SK-N-DZ (cell line): ENCODE data around the gene RBFOX1. TPM values are rescaled to one million over a fixed set of nuclear protein-coding genes. Genes with fewer than 3 reads are reported as not detected.

Source experiments
- DNase-seq: peaks from one replicate; pipeline ENCODE4 v3.0.0-alpha.2; 2015; ENCODE audit warnings: low spot score
- polyA plus RNA-seq, 2 experiments: library from polyadenylated mRNA; depleted of rRNA; stranded (reverse); fragments of >200 nt; gene quantifications; 2 replicates each; pipeline ENCODE4 v1.2.3, GENCODE V29; 2014

The RBFOX1 gene
- 4.4 and 4.9 TPM in 2 replicates for polyA plus RNA-seq (2014; cell fraction: cytosol; rRNA removed)
- polyA plus RNA-seq (2014; cell fraction: nucleus; rRNA removed): 2.9 and 8.7 TPM in 2 replicates

DNA sequence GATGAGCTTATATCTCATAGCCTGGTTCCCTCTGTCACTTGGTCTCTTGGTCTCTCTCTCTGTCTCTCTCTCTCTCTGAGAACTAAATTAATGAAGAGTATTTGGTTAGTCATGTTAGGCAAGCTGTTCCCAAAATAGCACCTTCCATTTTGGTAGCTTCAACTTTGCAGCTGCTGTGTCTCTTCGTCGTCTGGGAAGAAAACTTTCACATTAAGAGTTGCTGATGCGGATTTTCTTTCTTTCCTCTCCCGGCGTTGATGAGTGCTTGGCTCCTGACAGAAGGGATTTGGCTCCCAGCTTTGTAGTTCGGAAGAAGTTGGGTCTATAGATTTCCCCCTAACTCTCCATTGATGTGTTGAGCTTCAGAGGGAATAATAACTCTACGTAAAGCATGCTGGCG is at the start of gene RBFOX1:
Gene RBFOX1 (plus strand): TSS at position 235 of the 400 bp plus-strand sequence.
- no peak for DNase-seq

DNA sequence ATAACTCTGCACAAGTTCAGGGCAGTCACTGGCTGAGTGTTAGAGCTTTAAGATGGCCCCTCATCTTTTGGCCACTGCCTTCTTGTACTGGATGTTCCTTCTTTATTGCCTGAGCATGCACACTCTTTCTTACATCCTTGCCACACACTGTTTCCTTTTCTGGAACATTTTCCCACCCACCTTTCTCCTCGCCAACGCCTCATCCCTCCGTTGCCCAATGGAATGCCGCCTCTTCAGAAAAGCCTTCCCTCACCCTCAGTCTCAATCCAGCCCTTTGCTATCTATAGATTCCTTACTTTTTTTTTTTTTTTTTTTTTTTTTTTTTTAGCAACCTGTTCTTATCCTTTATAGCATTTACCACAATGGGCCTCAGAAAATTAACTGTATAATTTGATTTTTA is 47.9 kb upstream of the RBFOX1 start:
- DNase-seq: no peak

DNA sequence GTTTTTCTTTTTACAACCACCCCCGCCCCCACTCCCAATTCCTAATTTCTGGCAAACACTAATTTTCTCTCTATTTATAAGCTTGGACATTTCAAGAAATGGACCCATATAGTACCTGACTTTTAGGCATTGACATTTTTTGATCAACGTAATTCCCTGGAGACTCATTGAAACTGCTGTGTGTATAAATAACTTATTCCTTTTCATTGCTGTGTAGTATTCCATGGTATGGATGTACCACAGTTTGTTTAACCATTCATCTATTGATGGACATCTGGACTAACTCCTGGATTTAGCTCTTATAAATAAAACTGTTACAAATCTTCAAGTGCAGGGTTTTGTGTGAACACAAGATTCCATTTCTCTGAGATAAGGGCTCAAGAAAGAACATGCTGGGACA is 47.1 kb upstream of the RBFOX1 start:
- DNase-seq: no peak

DNA sequence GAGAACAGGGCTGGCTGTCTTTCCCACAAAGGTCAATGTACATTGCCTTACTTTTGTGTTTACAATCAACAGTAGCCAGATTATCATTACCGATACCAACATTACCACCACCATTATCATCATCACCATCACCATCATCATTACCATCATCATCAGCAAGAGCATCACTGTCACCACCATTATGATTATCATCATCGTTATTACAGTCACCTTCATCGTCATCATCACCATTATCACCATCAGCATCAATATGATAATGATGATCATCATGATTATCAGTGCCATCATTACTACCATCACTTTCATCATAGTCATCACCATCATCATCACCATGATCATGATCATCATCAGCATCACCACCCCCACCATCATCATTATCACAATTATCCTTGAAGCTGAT is 43.3 kb upstream of the RBFOX1 start:
- DNase-seq: no peak

DNA sequence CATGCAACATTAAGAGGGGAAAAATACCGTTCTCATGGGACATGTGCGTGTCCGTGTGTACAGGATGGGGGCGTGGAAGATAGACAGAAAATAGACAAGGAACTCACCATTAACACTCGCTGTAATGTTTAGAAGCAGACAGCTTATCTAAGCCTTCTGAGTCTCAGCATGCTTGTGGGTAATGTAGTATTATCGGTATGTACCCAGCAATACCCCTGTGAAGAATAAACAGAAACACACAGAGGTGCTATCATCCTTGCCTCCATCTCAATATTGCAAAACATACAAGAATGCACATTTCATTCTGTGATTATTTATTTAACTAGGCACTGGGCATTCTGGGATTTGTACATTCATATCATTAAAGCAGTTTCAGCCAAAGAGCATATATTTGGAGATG is 42.0 kb upstream of the RBFOX1 start:
- DNase-seq: no peak

DNA sequence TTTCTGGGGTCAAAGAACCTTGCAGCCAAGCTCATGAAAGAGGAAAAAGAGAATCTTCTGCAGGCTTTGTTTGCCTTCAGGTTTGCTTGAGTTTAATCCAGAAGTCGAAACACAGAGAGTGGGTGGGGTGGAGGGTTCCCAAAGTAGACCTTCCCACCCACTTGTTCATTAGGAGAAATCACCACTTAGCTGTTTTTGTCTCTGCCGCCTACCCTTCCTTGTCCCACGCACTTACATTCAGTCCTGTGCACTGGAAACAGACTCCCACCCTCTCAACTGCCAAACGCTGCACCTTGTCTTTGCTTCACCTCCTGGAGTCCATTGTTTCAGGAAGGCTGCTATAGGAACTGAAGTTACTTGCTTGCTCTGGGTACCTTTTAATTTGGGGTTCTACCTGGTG is 38.6 kb upstream of the RBFOX1 start:
- DNase-seq: no peak

DNA sequence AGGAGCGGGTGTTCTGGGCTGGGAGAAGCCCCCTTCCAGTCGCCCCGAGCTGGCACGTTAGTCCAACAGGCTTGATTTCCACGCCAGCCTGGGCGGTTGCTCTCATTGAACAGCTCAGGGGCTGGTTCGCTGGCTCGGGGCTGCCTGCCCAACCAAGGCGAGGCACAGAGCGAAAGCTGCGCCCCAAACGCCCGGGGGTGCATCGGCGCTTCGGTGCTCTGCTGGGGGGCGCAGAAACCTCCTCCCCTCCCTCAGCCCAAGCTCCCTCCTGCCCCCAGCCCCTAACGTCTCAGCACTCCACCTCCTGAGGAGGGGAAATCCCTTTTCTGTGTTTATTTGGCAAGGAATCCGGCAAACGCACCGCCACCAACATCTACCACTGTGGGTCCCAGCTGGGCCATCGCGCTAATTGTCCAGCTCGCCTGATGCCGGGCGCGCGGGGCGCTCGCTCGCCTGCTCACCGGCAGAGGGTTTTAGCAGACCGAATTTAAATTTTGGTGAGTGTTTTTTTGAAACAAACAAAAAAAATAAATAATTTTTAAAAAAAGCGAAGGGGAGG is 29.5 kb upstream of the RBFOX1 start:
- peak; percentile 21 for DNase-seq

DNA sequence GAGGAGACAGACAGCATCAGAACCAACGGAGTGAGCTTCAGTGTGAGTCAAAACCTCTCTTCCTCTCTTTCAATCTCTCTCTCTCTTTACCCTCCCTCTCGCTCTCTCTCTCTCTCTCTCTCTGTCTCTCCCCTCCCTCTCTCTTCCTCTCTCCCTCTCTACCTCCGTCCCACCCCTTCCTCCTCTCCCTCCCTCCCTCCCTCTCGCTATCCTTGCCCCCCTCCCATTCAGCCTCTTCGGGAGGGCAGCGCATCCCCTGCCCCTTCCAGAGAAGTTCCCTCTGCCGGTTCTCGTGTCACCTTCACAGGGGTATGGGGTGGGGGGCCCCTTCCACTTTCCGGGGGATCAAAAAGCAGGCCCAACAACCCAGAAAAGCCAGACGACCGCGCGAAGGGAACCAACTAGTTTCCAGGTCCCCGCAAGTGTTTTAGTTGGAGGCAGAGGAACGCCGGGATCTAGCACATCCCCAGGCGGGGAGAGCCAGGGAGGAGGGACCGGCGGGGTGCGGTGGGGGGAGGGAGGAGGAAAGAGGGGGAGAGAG is 28.9 kb upstream of the RBFOX1 start:
- no peak for DNase-seq

DNA sequence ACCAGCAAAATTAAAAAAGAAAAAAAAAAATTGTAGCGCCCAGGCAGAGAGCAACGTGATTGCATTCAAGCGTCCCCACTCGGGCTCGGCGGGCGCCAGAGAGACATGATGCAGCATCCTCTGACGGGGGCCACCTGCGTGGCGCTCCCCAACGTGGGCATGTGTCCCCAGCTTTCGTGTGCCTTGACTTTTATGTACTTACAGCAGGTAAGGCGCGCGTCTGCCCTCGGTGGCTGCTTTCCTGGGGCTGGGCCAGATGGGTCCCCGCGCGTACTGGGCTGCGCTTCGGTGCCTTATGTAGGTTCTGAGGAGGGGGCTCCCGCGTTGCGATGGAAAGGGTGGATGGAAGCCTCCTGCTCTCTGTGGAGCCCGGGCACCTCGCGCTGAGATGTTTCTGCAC is 28.4 kb upstream of the RBFOX1 start:
- DNase-seq: no peak

DNA sequence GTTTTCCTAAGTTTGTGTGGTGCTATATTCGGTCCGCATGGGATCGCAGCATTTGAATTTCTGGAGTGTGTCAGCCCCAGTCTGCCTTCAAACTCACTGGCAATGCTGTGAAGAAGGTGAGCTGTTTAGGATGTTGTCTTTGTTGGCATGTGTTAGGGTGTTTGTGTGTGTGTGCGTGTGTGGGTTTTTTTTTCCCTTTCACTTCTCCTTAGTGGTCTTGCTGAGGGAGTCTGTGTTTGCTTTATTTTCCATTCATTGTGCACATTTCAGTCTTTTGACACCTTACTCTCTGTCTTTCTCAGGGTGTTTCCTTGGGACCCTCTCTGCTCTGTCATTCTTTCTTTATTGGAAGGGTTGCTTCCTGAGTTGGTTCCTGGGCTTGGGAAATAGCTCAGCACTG is 27.7 kb upstream of the RBFOX1 start:
- no peak for DNase-seq

DNA sequence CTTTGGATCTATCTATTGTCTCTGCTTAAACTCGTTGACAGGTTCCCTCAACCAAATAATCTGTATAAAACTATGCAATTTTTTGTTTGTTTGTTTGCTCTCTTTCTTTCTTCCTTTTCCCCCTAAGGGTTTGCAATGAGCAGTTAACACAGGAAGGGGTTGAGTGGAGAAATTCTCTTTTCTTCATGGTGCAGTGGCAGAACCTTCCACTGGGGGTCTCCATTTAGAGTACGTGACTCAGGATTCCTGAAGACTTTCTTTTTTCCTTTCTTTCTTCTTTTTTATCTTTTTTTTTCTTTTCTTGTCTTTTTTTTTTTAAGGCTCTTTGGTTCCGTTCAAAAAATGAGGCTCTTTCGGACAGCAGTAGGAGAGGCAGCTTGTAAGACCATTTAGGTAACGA is 19.5 kb upstream of the RBFOX1 start:
- no peak for DNase-seq

DNA sequence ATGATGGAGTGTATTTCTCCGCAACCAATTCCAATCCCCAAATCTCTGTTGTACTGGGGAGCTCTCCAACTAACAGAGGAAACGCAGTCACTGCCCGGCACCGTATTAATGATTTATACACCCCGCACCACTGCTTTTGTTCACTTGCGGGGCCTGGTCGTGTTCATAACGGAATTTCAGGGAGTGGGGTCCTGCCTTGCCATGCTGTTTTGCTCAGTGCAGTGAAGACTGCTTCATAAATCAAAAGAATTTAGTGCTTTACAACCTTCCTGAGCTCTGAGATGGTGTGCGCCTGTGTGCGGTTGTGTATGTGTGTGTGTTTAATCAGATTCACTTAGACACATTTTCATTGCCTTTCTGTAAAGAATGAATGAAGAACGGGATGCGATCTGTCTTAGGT is 18.5 kb upstream of the RBFOX1 start:
- DNase-seq: no peak

DNA sequence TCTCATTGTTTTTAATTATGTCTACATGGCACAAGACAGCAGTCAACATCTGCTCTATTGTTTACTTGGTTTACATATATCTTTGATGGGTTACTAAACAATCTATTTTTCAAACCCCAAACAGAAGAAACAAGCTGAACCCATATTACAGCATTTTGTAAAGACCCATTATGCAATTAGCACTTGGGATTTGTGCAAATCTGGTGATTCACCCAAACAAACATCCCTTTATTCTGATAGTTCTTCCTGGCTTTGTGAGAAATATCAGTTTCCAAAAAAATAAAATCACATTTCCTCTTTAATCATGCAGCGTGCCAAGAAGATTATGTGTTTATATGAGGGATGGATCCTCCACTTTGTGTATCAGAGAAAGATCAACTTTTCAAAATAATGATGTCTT is 16.8 kb upstream of the RBFOX1 start:
- DNase-seq: no peak

DNA sequence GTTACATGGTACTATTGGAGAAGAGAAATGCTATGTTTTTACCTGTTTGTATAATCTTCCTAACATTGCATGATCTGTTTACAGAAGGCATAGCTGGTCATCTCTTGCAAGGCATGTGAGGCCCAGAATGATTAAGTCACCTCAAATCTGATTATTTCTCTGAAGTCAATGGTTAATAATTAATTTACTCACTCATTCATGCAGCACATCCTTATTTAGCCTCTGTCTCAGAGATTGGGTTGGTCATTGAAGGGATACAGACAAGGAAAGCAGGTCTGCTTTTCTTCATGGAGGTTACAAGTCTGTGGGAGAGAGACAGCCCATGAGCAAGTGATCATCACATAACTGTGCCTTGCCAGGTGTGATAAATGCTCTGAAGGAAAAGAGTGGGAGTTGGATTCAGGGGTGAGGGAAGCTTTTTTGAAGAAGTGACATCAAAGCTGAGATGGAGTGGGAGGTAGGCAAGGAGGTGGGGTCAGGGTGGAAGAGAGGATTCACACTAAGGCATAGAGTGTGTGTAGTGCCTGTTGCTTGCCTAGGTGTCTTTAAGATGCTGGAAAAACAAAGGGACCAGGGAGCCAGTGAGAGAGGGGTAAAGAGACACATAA is 16.3 kb upstream of the RBFOX1 start:
- no peak for DNase-seq

DNA sequence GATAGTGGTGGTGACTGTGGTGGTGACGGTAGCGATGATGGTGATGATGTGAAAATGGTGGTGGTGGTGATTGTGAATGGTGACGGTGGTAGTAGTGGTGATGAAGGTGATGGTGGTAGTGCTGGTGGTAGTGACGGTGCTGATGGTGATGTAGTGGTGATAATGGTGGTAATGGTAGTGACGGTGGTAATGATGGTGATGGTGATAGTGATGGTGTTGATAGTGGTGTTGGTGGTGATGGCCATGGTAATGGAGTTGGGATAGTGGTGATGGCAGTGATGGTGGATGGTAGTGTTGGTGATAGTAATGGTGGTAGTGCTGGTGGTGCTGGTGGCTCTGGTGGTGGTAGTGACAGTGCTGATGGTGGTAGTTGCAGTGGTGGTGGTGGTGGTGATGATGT is 14.7 kb upstream of the RBFOX1 start:
- no peak for DNase-seq

DNA sequence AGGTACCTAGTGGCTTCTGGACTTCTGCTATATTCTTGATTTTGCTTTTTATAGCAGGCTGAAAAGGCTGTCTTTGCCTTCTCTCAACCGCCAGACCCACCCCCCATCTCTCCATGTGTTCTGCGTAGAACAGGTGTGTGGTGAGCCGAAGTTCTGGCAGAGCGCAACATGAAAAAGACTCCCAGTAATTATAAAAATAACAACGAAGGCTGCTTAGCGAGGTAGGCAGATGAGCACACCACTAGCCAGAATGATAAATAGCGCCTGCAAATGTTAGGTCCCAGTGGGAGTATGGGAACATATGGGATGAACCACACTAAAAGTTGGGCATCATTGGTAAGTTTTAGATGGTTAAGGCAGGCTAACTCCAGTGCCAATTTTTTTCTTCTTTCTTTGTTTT is 14.0 kb upstream of the RBFOX1 start:
- no peak for DNase-seq

DNA sequence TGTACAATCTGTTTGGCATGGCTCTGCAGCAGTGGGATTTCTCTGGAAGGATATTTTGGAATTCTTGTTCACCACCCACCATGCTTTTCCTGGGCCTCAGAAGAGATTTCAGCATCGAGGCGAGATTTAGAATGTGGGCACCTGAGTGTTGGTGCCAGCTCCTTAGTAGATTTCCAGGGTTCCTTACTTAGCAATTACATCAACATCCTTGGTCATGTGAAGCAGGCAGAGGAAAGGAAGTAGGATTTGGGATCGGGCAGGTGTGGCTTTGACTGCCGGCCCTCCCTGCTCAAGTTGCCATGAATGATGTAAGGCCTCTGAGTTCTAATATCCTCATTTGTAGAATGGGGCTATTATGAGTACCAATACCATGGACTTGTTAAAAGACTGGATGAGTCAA is 13.1 kb upstream of the RBFOX1 start:
- no peak for DNase-seq

DNA sequence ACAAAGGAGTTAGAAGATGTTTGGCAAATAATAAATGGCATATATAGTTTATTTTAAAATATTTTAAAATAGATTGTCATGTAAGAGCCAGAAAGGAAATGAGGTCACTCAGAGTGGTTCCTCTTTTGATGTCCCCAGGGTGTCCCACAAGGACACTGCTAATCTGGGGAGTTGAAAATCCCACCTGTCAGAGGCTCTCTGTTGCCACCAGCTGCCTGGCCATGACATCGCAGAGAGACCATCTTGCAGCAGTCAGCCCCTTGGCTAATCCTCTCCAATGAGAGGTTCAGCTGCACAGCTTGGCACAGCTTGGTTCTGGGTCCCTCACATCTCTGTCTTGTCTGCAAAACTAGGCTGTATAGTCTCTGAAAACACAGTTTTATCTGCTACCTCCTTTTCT is 11.0 kb upstream of the RBFOX1 start:
- no peak for DNase-seq

DNA sequence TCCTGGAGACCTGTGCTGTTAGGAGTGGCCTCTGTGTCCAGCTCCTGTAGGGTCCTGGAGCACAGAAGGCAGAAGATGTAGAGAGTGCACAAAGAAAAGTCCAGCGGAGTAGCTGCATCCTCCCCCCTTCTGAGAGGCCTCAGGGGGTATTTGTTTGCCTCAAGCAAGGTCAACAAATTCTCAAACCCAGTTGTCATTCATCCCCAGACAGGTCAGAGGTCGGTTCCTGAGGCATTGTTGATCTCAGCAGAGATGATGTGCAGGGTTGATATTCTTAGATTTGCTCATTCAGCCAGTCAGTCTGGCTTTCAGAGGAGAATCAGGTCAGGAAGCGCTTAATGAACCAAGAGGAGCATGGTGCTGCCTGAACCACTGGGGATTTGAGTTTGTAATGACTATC is 8.3 kb upstream of the RBFOX1 start:
- no peak for DNase-seq

DNA sequence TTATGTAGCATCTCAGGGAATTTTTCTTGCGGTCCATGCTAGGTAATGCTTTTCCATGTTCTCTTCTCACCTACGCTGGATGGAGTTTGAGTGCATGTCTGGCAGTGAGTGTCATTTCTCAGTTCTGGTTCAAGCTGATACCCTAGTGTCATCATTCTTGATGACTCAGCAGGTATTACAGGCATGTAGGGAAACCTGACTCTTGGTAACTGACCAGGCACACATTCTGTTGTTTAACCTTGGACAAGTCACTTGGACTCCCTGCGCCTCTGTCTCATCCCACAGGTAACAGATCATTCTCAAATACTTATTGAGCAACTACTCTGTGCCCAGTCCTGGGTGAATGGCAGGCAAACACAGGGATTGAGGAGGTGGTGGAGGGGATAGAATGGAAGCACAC is 6.8 kb upstream of the RBFOX1 start:
- DNase-seq: no peak

DNA sequence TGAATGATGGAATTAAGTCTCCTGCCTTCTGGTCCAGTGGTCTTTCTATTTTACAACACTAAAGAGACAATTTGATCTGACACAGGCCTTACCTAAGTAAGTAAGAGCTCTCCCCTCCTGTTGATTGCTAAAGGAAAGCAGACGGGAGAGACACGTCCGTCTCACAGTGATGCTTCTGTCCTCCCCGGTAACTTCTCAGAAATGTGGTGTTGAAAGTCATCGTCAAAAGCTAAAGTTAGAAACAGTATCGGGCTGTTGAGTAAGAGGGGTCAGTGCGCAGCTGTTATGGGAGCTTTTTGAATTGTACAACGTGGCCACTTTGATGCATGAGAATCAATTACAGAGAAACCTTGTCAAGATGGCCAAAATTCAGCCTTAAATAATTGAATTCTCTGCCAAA is 1.9 kb upstream of the RBFOX1 start:
- peak; percentile 44 for DNase-seq

DNA sequence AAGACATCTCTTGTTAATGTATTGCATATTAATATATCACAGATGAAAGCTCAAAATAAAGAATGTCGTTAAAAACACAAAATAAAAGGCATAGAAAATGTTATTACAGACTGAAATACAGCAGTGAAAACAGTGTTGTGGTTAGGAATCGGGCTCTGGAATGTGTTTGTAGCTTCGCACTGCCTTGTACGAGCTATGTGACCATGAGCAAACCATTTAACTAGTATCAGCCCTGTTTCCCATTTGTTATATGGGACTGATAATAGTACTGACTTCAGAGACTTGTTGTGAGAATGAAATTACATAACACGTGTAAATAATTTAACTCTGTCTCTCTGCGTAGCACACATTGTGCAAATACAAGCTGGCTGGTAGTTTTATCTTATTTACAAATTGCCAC is 648 bp upstream of the RBFOX1 start:
- DNase-seq: no peak

DNA sequence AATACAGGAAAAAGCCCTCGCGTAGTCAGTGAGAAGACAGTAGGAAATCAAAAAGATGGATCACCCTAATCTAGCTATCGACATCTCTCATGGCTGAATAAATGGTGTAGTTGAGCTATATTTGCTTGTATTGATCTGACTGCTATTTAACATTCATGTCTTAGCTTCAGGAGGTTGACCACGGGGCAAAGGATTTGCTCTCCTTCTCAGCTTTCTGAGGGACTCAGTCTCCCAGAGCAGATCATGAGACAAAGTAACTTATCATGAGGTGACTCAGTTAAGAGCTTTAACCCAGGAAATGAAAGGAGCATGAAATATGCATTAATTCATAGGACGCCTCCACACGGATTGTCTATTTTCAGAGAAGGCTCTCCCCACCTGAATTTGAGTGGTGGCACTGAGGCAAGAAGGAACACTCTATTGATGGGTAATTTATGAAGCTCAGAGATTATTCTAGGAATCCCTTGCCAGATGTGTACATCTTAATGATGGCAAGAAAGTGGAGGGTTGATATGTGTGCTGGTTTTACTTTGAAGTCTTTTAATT is 608 bp downstream of the RBFOX1 start:
- DNase-seq: no peak
